Activated gamma-delta T cell treated with anti-CD3 and anti-CD28 coated beads, Interleukin-2, amount 50 U/mL, for 16 hours (primary cell): ENCODE data around the gene CD79A.

Experiments
- DNase-seq: peaks from one replicate; pipeline ENCODE4 v3.0.0-alpha.2; 2020; ENCODE audit warnings: low read depth

Gene CD79A

GRCh38 chr19:41876847-41877832 is at the start of gene CD79A:
TSS of gene CD79A (plus strand) at chr19:41877279. CDS start at chr19:41877305, 26 bp downstream.
- DNase-seq: no peak

DNA sequence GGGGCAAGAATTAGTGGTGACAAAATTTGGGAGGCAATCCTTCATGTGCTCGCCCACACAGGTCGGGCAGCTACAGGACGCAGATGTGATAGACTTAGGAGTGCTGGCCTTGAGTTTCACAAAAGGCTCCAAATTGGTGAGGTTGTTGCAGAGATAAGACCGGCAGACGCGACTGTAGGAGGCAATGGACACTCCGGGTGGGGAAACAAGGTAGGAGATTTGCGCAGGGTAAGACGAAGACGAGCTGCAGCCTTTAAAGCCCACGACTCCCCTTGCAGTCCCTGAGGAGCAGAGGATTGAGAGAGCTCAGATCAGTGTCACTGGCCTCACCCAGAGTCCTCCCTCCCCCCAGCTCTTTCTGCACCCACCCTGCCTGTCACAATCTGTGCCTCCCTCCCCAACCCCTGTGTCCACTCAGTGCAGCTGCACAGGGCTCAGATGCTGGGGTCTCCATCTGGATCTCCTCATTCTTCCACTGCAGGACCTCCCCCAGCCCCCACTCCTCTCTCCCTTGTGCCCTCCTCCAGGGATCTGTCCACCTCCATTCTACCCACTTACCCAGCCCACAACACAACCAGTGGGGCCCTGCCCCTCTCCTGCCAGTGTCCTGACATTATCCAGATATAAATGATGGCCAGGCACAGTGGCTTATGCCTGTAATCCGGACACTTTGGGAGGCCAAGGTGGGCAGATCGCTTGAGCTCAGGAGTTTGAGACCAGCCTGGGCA is 38.9 kb upstream of the CD79A start:
- no peak for DNase-seq

- DNase-seq: no peak
Observed at GRCh38 chr19:41839211-41839610, 37.9 kb upstream of the CD79A start.

DNA sequence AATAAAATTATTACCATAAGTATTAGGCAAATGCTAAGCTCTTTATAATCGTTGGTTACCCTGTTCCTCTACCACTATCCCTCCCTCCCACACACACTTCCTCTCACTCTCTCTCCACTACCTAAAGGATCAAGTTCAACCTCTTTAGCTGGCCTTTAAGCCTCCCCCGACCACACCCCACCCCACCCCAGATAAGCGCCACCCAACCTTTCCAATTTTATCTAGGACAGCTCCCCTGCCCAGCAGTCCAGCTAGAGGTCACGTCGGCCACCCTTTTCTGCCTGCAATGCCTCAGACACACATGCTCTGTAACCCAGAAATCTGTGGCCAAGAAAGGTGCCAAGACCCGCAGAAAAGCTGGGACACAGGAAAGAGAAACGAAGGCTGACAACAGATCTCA is 33.7 kb upstream of the CD79A start:
- no peak for DNase-seq

DNA sequence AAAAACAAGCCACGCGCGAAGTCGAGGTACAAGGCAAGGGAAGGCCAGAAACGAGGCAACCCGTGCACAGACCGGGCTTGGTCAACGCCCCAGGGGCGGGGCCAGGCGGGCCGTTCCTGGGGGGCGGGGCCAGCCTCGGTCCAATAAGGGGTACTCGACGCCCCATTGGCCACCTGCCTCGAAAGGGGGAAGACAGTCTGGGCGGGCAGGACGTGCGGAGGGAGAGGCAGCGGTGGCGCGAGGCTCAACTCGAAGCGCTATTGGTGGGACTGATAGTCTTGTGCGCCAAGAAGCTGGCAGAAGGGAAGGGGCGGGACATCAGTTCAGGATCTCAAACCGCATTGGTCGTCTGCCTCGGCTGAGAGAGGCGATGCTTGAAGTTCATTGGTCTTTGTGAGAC is 32.5 kb upstream of the CD79A start, which contains the start of gene LYPD4:
LYPD4 (minus strand) TSS at position 83 of the 400 bp plus-strand sequence. CDS start 5,398 bp downstream, outside the sequence.
- no peak for DNase-seq

- no peak for DNase-seq
Observed at GRCh38 chr19:41845001-41845050, 32.3 kb upstream of the CD79A start, which contains the start of gene DMRTC2. TSS of gene DMRTC2 (plus strand) at chr19:41845042. CDS start at chr19:41847429, 2,387 bp downstream.

DNA sequence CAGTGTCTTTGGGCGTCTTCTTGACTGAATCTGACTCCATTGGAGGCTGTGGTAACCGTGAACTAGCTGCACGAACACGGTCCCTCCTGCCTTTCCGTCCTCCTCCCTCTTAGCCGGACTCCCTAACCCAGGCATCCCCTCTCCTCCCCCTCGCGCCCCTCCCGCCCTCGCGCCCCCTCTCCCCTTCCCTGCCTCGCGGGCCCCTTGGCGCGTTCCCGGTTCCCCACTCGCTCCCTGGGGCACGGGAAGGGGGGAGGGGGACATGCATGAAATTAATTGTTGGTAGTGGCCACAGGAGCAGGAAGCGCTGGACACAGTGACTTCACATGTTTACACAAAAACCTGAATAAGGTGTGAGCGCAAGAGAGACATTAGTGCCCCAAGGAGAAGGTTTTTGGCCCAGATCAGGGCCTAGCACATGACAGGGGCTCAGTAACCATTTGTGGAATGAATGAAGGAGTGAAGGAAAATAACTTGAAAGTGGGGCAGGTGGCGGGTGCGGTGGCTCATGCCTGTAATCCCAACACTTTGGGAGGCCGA is 32.0 kb upstream of the CD79A start:
- DNase-seq: no peak

- DNase-seq: no peak
Observed at GRCh38 chr19:41847351-41848105, 29.6 kb upstream of the CD79A start.

DNA sequence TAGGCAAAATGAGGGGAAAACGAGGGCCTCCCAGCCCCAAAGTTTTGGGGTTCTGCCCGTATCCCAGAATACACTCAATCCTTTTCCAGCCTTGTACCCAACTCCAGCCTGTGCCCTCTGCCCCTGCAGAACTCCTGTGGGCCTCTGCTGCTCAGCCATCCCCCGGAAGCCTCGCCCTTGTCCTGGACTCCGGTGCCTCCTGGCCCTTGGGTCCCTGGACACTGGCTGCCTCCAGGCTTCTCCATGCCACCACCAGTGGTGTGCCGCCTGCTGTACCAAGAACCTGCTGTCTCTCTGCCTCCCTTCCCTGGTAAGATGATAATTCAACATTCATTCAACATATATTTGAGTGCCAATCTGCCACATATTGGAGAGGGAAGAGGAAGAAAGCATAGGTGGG is 28.4 kb upstream of the CD79A start:
- DNase-seq: no peak

DNA sequence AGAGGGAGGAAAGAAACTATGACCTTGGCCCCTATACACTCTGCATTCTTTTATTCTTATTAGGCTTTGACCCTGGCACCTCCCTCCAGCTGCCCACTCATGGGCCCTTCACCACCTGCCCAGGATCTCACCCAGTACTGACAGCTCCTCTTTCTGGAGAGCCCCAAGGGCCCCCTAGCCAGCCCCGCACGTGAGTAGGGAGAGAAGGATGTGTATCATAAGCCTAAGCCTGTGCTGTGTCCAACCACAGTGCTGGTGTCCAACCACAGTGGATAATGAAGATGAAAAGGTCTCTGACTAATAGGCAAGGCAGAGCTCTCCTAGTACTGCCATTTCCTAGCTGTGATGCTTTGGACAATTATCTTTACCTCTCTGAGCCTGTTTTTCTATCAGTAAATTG is 28.0 kb upstream of the CD79A start:
- DNase-seq: no peak

DNA sequence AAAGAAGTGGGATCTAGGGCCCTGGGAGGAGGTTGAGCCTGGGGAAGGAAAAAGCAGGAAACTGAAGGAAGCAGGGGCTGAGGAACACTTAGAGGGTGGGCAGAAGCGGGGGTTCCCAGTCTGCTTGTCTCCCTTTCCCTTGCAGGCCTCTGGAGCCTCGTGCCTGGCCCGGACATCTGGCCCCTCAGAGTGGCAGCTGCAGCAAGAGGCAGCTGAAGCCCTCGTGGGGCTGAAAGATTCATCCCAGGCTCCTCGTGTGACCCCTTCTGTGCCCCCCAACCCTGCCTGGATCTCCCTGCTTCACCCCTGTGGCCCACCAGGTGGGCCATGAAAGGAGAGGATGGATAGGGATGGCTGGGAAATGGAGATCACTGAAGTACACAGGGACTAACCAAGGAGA is 26.7 kb upstream of the CD79A start:
- no peak for DNase-seq

GRCh38 chr19:41851456-41851855 is 25.6 kb upstream of the CD79A start:
- DNase-seq: no peak

- DNase-seq: no peak
Observed at GRCh38 chr19:41853344-41853743, 23.7 kb upstream of the CD79A start.

DNA sequence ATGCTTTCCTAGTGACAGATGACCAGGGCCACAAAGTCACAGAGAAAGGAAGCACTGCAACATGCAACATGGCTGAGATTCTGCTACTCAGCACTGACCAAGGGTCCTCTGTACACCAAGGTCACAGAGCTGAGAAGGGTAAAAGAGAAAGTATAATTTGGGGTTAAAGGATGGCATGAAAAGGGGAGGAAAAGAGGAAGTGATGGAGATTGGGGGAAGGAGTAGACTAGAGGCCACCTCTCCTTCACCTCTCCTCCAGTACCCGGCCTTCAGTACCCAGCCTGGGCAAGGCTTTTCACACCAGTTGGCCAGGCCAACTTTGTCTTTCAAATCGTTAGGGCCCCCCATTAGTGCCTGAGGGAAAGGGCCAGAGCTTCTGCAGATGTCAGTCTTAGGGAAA is 23.3 kb upstream of the CD79A start:
- DNase-seq: no peak

DNA sequence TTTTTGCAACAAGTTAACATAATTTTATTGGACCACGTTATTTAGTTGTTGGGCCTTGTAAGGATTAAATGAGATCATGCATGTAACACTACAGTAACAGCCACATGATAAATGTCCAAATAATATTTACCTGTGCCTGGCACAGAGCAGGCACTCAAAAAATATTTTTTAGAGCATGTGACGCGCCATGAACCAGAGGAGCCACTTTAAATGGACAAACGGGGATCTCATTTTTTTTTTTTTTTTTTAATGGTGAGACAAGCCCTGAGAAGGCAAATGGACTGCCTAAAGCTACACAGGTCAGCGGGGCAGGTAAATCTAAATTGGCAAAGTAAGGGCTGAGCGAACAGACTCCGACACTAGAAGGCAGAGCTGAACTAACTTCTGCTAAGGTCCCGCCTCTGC is 17.9 kb upstream of the CD79A start:
- no peak for DNase-seq

DNA sequence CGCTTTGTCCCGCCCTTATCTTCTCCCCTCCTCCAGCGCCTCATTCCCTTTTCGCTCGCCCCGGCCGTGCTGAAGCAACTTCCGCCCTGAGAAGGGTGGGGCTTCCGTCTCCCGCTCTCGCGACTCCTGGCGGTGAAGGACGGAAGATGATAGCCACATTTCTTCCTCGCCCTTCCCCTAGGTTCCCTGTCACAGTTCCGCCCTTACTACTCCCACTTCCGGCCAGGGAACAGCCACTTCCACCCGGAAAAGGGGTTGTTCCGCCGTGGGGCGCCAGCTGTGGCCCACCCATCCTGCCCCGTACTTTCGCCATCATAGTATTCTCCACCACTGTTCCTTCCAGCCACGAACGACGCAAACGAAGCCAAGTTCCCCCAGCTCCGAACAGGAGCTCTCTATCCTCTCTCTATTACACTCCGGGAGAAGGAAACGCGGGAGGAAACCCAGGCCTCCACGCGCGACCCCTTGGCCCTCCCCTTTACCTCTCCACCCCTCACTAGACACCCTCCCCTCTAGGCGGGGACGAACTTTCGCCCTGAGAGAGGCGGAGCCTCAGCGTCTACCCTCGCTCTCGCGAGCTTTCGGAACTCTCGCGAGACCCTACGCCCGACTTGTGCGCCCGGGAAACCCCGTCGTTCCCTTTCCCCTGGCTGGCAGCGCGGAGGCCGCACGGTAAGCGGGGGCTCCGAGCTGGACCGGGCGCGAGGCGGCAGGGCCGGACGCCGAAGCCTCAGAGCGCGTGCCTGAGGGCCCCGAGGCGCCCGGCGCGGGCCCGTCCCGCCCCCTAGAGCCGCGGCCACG is 17.3 kb upstream of the CD79A start, which contains the start of gene RPS19:
RPS19 (plus strand) TSS at position 638 of the 801 bp plus-strand sequence. CDS start 520 bp downstream, outside the sequence.
- DNase-seq: peak; percentile 97

DNA sequence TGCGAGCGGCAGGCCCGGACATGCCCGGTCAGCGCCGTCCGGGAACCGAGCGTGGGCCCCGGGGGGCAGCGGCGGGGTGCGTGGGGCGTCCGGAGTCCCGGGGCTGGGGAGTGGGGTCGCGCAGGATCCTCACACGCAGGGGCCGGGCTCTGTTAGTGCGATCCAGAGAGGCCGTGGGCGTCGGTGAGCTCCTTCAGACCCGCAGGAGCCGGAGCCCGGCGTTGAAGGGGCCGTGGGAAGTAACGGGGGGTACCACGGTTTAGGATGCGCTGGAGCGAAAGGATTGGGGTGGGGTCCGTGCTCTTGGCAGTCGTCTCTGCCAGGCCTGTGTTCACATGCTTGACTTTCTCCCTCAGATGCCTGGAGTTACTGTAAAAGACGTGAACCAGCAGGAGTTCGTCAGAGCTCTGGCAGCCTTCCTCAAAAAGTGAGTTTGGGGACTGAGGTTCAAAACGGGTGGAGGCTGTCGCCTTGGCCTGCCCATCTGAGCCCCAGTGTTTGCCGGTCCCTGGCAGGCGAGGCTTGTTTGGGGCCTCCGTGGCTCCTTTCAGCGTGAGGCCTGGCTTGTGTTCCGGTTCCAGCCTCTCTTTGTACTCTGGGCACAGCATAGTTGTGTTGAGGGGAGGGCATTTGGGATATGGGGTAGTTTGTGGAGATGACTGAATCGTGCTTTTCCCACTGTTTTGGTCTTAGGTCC is 16.5 kb upstream of the CD79A start:
- DNase-seq: no peak

- DNase-seq: no peak
Observed at GRCh38 chr19:41861116-41861768, 15.8 kb upstream of the CD79A start.

GRCh38 chr19:41861846-41862245 is 15.2 kb upstream of the CD79A start:
- DNase-seq: no peak

DNA sequence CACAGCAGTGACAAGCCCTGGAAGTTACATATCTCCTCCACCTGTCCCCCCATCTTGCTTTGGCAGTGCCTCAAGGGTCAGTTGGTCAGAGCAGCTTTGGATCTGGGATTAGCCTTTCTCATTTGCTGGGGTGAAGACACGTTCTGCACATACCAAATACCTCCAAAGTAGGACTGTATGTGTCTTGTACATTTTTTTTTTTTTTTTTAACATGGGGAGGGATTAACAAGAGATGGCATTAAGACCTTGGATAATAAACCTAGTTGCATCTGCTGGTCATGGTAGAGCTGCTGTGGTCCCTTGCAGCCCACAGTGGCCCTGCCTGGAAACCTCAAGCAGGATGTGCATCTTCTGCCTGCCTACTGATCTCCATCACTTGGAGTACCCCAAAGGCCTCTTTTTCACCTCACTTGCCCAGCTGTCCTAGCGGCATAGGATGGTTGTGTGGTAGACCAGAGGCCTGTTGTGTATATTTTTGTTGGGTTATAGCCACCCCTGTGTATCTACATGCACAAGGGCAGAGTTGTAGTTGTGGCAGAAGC is 14.6 kb upstream of the CD79A start:
- no peak for DNase-seq
